HepG2 (cell line): Measurements from ENCODE around the gene NR1H2. TPM values are rescaled to one million over a fixed set of nuclear protein-coding genes. Genes with fewer than 3 reads are reported as not detected.

Experiments used
- ARHGAP35 ChIP-seq: sonication (generic); formaldehyde crosslinking; IDR thresholded peaks from 2 replicates; pipeline ENCODE4 v1.9.0; 2022; ENCODE audit warnings: mild to moderate bottlenecking, inconsistent platforms, moderate library complexity, missing genetic modification reagents, borderline replicate concordance
- CEBPG ChIP-seq: IDR thresholded peaks from 2 replicates; pipeline ENCODE4 v1.6.1; 2016
- CREB1 ChIP-seq, 2 experiments: fragments of 450-650 bp in 1 of 2; IDR thresholded peaks; 2 replicates each; pipeline ENCODE4 v1.6.1; 2016 to 2017; ENCODE audit warnings: control low read depth in 1 of 2, mild to moderate bottlenecking in 1 of 2, missing compliant biosample characterization in 1 of 2, missing genetic modification characterization in 1 of 2
- KDM4B ChIP-seq: sonication (generic); formaldehyde crosslinking; IDR thresholded peaks from 2 replicates; pipeline ENCODE4 v1.4.0; 2020; ENCODE audit warnings: missing genetic modification reagents
- KDM5A ChIP-seq: fragments of 200-600 bp; sonication (generic); IDR thresholded peaks from 2 replicates; pipeline ENCODE4 v1.7.0; 2018; ENCODE audit warnings: antibody characterized with exemption, mild to moderate bottlenecking, low read length, borderline replicate concordance
- NCOR1 ChIP-seq: fragments of 200-600 bp; sonication (generic); IDR thresholded peaks from 2 replicates; pipeline ENCODE4 v1.7.0; 2017; ENCODE audit warnings: antibody characterized with exemption, low read length, borderline replicate concordance
- SRSF9 ChIP-seq: fragments of 200-400 bp; formaldehyde crosslinking; IDR thresholded peaks from 2 replicates; pipeline ENCODE4 v1.6.1; 2018; ENCODE audit warnings: borderline replicate concordance, mild to moderate bottlenecking, low read depth, low read length; ENCODE audit not compliant: insufficient read depth, poor library complexity, severe bottlenecking
- ZNF430 ChIP-seq: sonication (generic); formaldehyde crosslinking; IDR thresholded peaks from 2 replicates; pipeline ENCODE4 v1.9.0; 2021; ENCODE audit warnings: mild to moderate bottlenecking, missing genetic modification reagents
- ZNF501 ChIP-seq: sonication (generic); formaldehyde crosslinking; IDR thresholded peaks from 2 replicates; pipeline ENCODE4 v1.5.1; 2020; ENCODE audit warnings: mild to moderate bottlenecking, moderate library complexity, missing genetic modification reagents
- ZNF605 ChIP-seq: sonication (generic); formaldehyde crosslinking; IDR thresholded peaks from 2 replicates; pipeline ENCODE4 v1.8.0; 2022; ENCODE audit warnings: mild to moderate bottlenecking, missing genetic modification reagents
- polyA plus RNA-seq, 8 experiments: library from polyadenylated mRNA; depleted of rRNA in 3 of 8; stranded (reverse) in 7 of 8; unstranded in 1 of 8; fragments of >200 nt; fragmentation: Illumina TruSeq in 4 of 8; extraction: Trizol in 4 of 8; gene quantifications; 2 replicates each; pipeline versions ENCODE4 v1.2.1 to v1.2.3, GENCODE V29; 2011 to 2016; ENCODE audit warnings: low read depth in 4 of 8, missing spikeins in 1 of 8, mixed read lengths in 1 of 8; ENCODE audit not compliant: insufficient read depth in 1 of 8
- total RNA-seq, 5 experiments: library from RNA; depleted of rRNA; stranded (reverse); fragments of >200 nt; fragmentation: Illumina TruSeq; extraction: Trizol; gene quantifications; 2 replicates each; pipeline ENCODE4 v1.2.3, GENCODE V29; 2016; ENCODE audit warnings: low read depth in 1 of 5
- TF ChIP-seq, protein P1 (sequence below): sonication (generic); formaldehyde crosslinking; conservative IDR thresholded peaks from 2 replicates; pipeline ENCODE4 v1.8.0; 2022; ENCODE audit warnings: low read depth, missing genetic modification reagents
- TF ChIP-seq, protein P2 (sequence below): sonication (generic); formaldehyde crosslinking; IDR thresholded peaks from 2 replicates; pipeline ENCODE4 v1.5.1; 2020; ENCODE audit warnings: mild to moderate bottlenecking, missing genetic modification reagents, borderline replicate concordance
- TF ChIP-seq, protein P3 (sequence below): sonication (generic); formaldehyde crosslinking; IDR thresholded peaks from 2 replicates; pipeline ENCODE4 v1.8.0; 2022; ENCODE audit warnings: mild to moderate bottlenecking, missing genetic modification reagents; ENCODE audit not compliant: insufficient replicate concordance
- TF ChIP-seq, protein P4 (sequence below): sonication (generic); formaldehyde crosslinking; IDR thresholded peaks from 2 replicates; pipeline ENCODE4 v1.5.1; 2020; ENCODE audit warnings: mild to moderate bottlenecking, missing genetic modification reagents, borderline replicate concordance
- TF ChIP-seq, protein P5 (sequence below): sonication (generic); formaldehyde crosslinking; IDR thresholded peaks from 2 replicates; pipeline ENCODE4 v1.5.0; 2020; ENCODE audit warnings: mild to moderate bottlenecking, missing genetic modification reagents, moderate library complexity

Gene NR1H2
- total and polyA plus RNA-seq, 2 of the 13 experiments (the other 11 are each of a cell fraction or from before 2014, with no cell fraction given), result 10.3 to 13.5 TPM

DNA sequence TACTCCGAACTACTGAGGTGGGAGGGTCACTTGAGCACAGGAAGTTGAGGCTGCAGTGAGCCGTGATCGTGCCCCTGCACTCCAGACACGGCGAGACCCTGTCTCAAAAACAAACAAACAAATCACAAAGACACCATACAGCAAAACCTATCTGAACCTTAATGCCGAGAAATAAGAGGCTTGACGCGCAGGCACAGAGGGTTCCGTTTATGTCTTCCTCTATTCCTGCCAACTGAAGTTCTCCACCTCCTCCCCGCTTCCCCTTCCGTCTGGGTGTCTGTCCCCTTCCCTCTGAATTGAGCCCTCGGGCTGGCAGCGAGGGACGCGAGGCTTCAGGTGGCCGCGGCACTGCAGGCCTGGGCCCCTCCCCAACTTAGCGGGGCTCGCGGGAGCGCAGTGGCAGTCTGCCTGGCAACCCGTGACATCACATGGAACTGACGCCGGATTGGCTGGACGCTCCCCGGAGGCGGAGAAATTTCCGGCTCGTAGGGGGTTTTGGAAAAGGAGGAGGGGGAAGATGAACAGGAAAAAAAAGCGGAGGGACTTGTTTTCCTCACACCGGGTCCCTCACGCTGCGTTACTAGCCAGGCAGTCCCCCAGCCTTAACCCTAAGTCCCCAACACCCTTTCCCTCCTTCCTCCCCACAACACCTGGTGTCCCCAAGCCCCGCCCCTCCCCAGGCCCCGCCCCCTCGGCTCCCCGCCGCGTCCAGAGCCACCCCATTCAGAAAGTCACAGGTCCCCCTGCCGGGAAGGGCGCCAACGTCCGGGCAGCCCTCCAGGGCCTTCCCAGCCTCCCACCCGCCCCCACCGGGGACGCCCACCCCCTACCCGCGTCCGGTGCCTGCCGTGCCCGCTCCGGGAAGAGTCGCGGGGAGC is 55.3 kb downstream of the NR1H2 start (continued):
- TF ChIP-seq, protein P1, sequence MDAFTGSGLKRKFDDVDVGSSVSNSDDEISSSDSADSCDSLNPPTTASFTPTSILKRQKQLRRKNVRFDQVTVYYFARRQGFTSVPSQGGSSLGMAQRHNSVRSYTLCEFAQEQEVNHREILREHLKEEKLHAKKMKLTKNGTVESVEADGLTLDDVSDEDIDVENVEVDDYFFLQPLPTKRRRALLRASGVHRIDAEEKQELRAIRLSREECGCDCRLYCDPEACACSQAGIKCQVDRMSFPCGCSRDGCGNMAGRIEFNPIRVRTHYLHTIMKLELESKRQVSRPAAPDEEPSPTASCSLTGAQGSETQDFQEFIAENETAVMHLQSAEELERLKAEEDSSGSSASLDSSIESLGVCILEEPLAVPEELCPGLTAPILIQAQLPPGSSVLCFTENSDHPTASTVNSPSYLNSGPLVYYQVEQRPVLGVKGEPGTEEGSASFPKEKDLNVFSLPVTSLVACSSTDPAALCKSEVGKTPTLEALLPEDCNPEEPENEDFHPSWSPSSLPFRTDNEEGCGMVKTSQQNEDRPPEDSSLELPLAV (CRISPR knock-in tag), result no peak
- TF ChIP-seq SRSF9 (no peak), ZNF501 (CRISPR knock-in tag) (no peak; the same call in 1 of the 2 replicates), ZNF430 (no peak), CEBPG (CRISPR knock-in tag) (no peak), ZNF605 (CRISPR knock-in tag) (no peak), CREB1 (IDR thresholded peaks at IDR 0.05) (peak; percentile 91), CREB1 (CRISPR knock-in tag; IDR thresholded peaks at IDR 0.05) (peak; percentile 98), NCOR1 (no peak), KDM4B (CRISPR knock-in tag) (no peak), ARHGAP35 (CRISPR knock-in tag) (no peak), KDM5A (no peak)
- TF ChIP-seq, protein P2, sequence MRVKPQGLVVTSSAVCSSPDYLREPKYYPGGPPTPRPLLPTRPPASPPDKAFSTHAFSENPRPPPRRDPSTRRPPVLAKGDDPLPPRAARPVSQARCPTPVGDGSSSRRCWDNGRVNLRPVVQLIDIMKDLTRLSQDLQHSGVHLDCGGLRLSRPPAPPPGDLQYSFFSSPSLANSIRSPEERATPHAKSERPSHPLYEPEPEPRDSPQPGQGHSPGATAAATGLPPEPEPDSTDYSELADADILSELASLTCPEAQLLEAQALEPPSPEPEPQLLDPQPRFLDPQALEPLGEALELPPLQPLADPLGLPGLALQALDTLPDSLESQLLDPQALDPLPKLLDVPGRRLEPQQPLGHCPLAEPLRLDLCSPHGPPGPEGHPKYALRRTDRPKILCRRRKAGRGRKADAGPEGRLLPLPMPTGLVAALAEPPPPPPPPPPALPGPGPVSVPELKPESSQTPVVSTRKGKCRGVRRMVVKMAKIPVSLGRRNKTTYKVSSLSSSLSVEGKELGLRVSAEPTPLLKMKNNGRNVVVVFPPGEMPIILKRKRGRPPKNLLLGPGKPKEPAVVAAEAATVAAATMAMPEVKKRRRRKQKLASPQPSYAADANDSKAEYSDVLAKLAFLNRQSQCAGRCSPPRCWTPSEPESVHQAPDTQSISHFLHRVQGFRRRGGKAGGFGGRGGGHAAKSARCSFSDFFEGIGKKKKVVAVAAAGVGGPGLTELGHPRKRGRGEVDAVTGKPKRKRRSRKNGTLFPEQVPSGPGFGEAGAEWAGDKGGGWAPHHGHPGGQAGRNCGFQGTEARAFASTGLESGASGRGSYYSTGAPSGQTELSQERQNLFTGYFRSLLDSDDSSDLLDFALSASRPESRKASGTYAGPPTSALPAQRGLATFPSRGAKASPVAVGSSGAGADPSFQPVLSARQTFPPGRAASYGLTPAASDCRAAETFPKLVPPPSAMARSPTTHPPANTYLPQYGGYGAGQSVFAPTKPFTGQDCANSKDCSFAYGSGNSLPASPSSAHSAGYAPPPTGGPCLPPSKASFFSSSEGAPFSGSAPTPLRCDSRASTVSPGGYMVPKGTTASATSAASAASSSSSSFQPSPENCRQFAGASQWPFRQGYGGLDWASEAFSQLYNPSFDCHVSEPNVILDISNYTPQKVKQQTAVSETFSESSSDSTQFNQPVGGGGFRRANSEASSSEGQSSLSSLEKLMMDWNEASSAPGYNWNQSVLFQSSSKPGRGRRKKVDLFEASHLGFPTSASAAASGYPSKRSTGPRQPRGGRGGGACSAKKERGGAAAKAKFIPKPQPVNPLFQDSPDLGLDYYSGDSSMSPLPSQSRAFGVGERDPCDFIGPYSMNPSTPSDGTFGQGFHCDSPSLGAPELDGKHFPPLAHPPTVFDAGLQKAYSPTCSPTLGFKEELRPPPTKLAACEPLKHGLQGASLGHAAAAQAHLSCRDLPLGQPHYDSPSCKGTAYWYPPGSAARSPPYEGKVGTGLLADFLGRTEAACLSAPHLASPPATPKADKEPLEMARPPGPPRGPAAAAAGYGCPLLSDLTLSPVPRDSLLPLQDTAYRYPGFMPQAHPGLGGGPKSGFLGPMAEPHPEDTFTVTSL (CRISPR knock-in tag), result no peak
- TF ChIP-seq, protein P3, sequence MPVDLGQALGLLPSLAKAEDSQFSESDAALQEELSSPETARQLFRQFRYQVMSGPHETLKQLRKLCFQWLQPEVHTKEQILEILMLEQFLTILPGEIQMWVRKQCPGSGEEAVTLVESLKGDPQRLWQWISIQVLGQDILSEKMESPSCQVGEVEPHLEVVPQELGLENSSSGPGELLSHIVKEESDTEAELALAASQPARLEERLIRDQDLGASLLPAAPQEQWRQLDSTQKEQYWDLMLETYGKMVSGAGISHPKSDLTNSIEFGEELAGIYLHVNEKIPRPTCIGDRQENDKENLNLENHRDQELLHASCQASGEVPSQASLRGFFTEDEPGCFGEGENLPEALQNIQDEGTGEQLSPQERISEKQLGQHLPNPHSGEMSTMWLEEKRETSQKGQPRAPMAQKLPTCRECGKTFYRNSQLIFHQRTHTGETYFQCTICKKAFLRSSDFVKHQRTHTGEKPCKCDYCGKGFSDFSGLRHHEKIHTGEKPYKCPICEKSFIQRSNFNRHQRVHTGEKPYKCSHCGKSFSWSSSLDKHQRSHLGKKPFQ (CRISPR knock-in tag), result no peak
- TF ChIP-seq, protein P4, sequence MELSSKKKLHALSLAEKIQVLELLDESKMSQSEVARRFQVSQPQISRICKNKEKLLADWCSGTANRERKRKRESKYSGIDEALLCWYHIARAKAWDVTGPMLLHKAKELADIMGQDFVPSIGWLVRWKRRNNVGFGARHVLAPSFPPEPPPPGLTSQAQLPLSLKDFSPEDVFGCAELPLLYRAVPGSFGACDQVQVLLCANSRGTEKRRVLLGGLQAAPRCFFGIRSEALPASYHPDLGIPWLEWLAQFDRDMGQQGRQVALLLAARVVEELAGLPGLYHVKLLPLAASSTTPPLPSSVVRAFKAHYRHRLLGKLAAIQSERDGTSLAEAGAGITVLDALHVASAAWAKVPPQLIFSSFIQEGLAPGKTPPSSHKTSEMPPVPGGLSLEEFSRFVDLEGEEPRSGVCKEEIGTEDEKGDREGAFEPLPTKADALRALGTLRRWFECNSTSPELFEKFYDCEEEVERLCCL (CRISPR knock-in tag), result no peak
- TF ChIP-seq, protein P5, sequence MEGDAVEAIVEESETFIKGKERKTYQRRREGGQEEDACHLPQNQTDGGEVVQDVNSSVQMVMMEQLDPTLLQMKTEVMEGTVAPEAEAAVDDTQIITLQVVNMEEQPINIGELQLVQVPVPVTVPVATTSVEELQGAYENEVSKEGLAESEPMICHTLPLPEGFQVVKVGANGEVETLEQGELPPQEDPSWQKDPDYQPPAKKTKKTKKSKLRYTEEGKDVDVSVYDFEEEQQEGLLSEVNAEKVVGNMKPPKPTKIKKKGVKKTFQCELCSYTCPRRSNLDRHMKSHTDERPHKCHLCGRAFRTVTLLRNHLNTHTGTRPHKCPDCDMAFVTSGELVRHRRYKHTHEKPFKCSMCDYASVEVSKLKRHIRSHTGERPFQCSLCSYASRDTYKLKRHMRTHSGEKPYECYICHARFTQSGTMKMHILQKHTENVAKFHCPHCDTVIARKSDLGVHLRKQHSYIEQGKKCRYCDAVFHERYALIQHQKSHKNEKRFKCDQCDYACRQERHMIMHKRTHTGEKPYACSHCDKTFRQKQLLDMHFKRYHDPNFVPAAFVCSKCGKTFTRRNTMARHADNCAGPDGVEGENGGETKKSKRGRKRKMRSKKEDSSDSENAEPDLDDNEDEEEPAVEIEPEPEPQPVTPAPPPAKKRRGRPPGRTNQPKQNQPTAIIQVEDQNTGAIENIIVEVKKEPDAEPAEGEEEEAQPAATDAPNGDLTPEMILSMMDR (CRISPR knock-in tag), result no peak
